DMS53 treated with DMSO at 0.1 percent for 48 hours (cell line): ENCODE data around the gene TCIRG1.
"Not testable (repeated sequence)": the region's sequence is repeated elsewhere in the genome, so short reads cannot be mapped to it uniquely, and the experiment has no call there.

Experiments
- DNase-seq: peaks from one replicate; lab custom pipeline; 2025; ENCODE audit not compliant: unreplicated experiment; lab: John Stamatoyannopoulos, UW

TCIRG1 gene

GRCh38 chr11:68082481-68082880, 43.7 kb downstream of the TCIRG1 start:
- DNase-seq = no peak

GRCh38 chr11:68083517-68083916, 44.7 kb downstream of the TCIRG1 start:
- no peak for DNase-seq

- DNase-seq = no peak
Measured at GRCh38 chr11:68089679-68090078, 50.9 kb downstream of the TCIRG1 start.

GRCh38 chr11:68090287-68090686, 51.5 kb downstream of the TCIRG1 start:
- no peak for DNase-seq

- no peak for DNase-seq
Measured at GRCh38 chr11:68090706-68091105, 51.9 kb downstream of the TCIRG1 start.

- no peak for DNase-seq
Measured at GRCh38 chr11:68092411-68092810, 53.6 kb downstream of the TCIRG1 start.

- DNase-seq = not testable (repeated sequence)
Measured at GRCh38 chr11:68092946-68093345, 54.1 kb downstream of the TCIRG1 start.

- no peak for DNase-seq
Measured at GRCh38 chr11:68093565-68093964, 54.7 kb downstream of the TCIRG1 start.

- DNase-seq = no peak
Measured at GRCh38 chr11:68096962-68097361, 58.1 kb downstream of the TCIRG1 start.

- DNase-seq = no peak
Measured at GRCh38 chr11:68099057-68099456, 60.2 kb downstream of the TCIRG1 start.

- DNase-seq = no peak
Measured at GRCh38 chr11:68099474-68100405, 60.9 kb downstream of the TCIRG1 start.
